Epithelial cell of proximal tubule (primary cell): ENCODE measurements around the gene MGAT5. TPM values are rescaled to one million over a fixed set of nuclear protein-coding genes. Genes with fewer than 3 reads are reported as not detected.

Experiments
- DNase-seq: peaks from one replicate; pipeline ENCODE4 v3.0.0-alpha.2; 2011; ENCODE audit warnings: low read depth
- H3K4me3 ChIP-seq: 2 replicates; pipeline ENCODE4 v1.5.1; 2011; ENCODE audit warnings: low read depth, mild to moderate bottlenecking, low read length
- total RNA-seq: library from RNA; depleted of rRNA; stranded (reverse); fragments of >200 nt; gene quantifications from 2 replicates; pipeline ENCODE4 v1.2.3, GENCODE V29; 2015
- TF ChIP-seq, protein P1 (sequence below): conservative IDR thresholded peaks from 2 replicates; pipeline ENCODE4 v1.5.1; 2012; ENCODE audit warnings: low read depth, mild to moderate bottlenecking, low read length

The MGAT5 gene
- total RNA-seq, 1 donor from 2014 or later = 34.0 TPM

DNA sequence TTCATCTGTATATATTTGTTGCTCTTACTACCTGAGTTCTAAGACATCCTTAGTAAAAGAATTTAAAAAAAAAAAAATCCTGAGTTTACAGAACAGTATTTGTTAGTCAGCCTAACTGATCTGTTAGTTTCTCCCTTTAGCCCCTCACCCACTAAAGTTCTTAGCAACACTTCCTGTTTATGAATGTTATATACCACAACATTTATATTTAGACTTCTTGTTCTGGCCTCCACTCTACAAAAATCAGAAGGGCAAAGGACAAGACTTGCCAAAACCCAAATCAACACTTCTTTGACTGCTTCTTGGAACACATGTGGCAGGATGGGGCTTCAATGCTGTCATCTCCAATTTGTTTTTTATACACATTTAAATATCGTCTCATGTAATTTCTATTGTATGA is 71.1 kb downstream of the MGAT5 start:
- H3K4me3 ChIP-seq = no peak overlapping the region
- no peak for DNase-seq
- TF ChIP-seq, protein P1, sequence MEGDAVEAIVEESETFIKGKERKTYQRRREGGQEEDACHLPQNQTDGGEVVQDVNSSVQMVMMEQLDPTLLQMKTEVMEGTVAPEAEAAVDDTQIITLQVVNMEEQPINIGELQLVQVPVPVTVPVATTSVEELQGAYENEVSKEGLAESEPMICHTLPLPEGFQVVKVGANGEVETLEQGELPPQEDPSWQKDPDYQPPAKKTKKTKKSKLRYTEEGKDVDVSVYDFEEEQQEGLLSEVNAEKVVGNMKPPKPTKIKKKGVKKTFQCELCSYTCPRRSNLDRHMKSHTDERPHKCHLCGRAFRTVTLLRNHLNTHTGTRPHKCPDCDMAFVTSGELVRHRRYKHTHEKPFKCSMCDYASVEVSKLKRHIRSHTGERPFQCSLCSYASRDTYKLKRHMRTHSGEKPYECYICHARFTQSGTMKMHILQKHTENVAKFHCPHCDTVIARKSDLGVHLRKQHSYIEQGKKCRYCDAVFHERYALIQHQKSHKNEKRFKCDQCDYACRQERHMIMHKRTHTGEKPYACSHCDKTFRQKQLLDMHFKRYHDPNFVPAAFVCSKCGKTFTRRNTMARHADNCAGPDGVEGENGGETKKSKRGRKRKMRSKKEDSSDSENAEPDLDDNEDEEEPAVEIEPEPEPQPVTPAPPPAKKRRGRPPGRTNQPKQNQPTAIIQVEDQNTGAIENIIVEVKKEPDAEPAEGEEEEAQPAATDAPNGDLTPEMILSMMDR = no peak

DNA sequence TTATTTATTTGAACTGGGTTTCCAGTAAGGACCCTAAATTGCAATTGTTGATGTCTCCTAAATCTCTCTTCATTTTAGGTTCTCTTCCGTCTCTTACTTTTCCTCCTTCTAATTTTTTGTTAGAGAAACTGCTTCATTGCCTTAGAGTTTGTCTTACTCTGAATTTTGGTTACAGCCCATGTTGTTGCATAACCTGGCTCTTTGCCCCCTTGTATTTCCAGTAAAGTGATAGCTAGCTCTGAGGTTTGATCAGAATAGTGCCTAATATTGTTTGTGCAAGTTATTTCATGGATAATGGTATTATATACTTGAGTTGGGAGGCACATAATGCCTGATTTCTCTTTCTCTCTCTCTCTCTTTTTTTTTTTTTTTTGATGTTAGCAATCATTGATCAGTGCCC is 71.8 kb downstream of the MGAT5 start:
- H3K4me3 ChIP-seq = no peak overlapping the region
- TF ChIP-seq, protein P1 = no peak
- no peak for DNase-seq

DNA sequence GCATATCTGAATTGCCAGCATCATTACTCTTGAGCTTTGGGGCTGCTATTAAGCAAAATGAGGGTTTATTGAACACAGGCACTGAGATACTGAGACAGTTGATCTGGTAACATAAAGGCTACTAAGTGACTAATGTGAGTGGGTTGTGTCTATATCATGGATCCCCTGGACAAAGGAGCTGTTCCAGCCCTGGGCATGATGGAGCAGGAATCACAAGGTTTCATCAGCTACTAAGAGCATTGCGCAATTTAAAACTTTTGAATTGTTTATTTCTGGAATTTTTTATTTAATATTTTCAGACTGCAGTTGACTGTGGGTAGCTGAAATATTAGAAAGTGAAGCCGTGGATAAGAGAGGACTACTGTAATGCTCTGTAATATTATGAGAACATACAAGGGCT is 73.5 kb downstream of the MGAT5 start:
- TF ChIP-seq, protein P1 = no peak
- no peak for DNase-seq
- H3K4me3 ChIP-seq = no peak overlapping the region

DNA sequence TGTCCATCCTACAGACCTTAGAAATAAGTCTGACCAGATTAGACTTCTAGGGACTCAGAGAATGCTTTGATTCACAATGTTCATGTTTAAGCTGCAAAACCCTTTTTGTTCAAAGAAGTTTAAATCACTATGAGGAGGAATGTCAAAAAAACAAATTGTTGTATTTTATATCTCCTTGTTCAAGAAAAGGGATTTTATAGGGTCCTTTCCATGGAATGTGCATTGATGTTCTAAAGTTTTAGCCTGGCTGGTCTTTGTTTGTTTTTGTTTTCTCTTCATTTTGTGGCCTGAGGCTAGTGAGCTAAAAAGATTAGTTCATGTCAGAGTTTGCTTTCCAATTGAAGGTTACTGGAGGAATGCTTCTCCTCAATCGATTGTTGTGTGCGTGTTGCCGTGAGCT is 77.2 kb downstream of the MGAT5 start:
- no peak for DNase-seq
- TF ChIP-seq, protein P1 = no peak

DNA sequence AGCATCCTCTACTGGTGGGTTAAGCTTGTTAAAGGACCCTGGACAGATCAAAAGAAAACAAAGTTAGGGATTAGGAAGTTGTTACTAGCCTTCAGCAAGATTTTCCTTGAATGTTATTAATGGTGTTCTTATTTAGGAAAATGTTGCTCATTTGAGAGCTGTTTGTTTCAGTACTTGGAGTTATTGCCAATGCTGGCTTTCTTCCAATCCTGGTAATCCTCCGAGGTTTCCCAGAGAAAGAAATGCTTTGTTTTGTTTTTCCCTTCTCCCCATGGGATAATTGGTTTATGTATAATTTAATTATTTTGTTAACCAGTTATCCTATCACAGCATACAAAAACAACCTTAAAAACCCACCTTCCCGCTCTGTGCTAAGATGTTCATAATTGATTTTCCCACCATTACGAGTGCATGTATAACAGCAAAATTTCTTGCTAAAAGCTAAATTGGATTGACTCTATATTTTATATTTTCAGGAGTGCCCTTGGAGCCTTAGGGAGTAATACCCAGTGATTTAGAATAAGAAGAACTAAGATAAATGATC is 79.8 kb downstream of the MGAT5 start:
- TF ChIP-seq, protein P1 = no peak
- DNase-seq = no peak
- H3K4me3 ChIP-seq = no peak overlapping the region

More for the DNA sequence above, 77.2 kb downstream of the MGAT5 start:
- no peak overlapping the region for H3K4me3 ChIP-seq

DNA sequence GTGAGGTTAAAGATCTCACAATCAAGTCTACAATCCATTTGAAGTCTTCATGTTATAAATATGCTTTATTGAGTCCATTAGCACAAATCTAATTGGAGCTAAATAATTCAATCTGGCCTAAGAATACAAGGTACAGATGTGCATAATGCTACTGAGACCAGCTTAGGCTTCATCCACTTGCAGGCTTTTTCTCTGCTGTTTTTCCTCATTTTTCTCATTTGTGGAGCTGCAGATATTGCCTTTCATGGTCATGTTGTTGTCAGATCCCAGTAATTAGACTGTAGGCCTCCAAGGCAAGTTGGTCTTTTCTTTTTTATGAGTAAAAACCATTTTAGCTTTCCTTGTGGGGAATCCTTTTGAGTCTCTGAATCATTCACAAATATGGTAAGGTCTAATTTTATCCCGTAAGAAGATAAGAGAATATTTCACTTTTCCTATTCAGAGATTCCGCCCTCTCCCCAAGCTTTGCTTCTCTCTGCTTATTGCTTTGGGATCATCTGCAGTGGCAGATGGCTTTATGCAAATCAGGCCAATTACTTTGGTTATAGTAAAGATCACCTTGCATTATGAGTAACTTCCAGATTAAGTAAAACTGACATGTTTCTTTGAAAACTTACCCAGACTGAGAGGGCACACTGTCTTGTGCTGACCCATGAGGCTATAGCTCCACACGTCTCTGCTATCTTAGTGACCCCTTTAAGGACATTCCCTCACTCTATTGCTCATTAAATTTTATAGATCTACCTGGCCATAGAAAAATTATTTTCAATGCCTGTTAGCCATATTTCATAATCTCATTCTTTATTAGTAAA is 80.9 kb downstream of the MGAT5 start:
- no peak for DNase-seq
- H3K4me3 ChIP-seq = no peak overlapping the region
- TF ChIP-seq, protein P1 = no peak

DNA sequence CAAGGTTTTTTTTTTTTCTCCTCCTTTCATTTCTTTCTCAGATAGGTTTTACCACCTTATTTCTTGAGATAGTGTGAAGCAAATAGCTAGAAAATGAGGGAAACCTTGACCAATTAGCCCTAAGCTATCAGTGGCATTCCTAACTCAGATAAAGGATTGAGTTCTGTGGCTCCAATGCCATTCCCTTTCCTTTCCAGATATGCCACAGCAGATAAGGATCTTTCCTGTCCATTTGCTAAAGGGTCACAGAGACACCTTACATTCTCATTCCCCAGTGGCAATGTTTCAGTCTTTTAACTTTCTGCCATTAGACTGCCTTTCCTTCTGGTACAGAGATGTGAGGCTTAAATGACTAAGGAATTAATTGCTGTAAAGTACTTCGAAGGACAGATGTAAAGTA is 81.7 kb downstream of the MGAT5 start:
- DNase-seq = no peak
- no peak overlapping the region for H3K4me3 ChIP-seq
- TF ChIP-seq, protein P1 = no peak
